Measurements from ENCODE around the gene OGFRL1.

OGFRL1 gene

DNA sequence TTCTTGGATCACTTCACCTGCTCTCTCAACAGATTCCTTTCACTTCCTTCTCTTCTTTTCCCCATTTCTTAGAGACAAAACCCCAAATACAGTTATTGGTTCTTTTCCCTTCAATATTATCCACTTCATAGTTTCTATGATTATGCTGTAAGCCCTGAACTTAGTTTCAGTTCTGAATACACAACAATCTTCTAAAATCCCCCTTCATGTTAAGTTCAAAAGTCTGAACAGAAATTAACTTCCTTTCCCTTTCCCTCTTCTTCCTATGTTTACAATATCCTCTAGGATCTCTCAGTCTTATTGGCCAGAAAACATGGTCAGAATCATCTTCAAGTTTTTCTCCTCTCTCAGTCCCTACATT lies 57.7 kb downstream of the OGFRL1 start:
- Histone ChIP-seq H2BK15ac (replicated peaks; ENCODE audit: low read depth) (no peak overlapping the region), H3K4me3 (ENCODE audit: low read length) (no peak overlapping the region), H3K18ac (ENCODE audit: low read length) (no peak overlapping the region), H3K4me1 (ENCODE audit: control insufficient read depth, low read depth, low read length) (no peaks in the 10 kb centered on the region), H3K79me1 (ENCODE audit: low read length) (no peaks in the 10 kb centered on the region), H3K4ac (ENCODE audit: low read depth, low read length) (no peak overlapping the region), H3K27me3 (ENCODE audit: insufficient read depth, low read length, poor library complexity) (no peaks in the 10 kb centered on the region), H3K56ac (ENCODE audit: low read length) (no peak overlapping the region), H3K27ac (ENCODE audit: low read depth, low read length) (no peak overlapping the region), H4K8ac (ENCODE audit: low read depth, low read length) (no peak overlapping the region), H3K36me3 (ENCODE audit: control insufficient read depth, insufficient read depth, low read length) (no peaks in the 10 kb centered on the region), H3K9ac (ENCODE audit: low read length) (no peak overlapping the region), H3K4me2 (ENCODE audit: low read length) (no peak overlapping the region), H2AK5ac (ENCODE audit: low read length) (no peak overlapping the region), H2BK5ac (ENCODE audit: low read length) (no peak overlapping the region), H3K23ac (ENCODE audit: low read length) (no peak overlapping the region), H4K5ac (ENCODE audit: low read length) (no peak overlapping the region), H3K79me2 (ENCODE audit: control insufficient read depth, insufficient read depth, low read length) (no peaks in the 10 kb centered on the region), H2BK120ac (ENCODE audit: low read depth, low read length) (no peak overlapping the region)
- DNase-seq, result no peak

DNA sequence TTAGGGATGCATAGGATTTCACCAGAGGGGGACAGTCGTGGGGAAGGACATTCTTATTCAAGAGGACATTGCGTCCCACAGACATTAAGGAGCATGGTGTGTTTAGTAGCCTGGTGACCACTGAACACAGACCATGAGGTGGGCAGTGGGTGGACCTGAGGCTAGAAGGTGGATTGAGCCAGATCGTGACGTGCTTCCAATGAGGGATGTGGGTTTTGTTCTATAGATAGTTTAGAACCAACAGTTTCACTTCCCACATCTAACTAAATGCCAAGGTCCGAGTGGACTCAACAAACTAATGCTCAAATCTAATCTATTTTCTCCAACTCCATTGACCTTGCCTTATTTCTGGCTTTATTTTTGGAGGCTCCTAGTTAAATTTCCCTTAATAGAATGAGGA lies 58.5 kb downstream of the OGFRL1 start:
- Histone ChIP-seq H3K79me1 (ENCODE audit: low read length) (no peaks in the 10 kb centered on the region), H3K4me2 (ENCODE audit: low read length) (no peak overlapping the region), H3K36me3 (ENCODE audit: control insufficient read depth, insufficient read depth, low read length) (no peaks in the 10 kb centered on the region), H3K4me1 (ENCODE audit: control insufficient read depth, low read depth, low read length) (no peaks in the 10 kb centered on the region), H3K27me3 (ENCODE audit: insufficient read depth, low read length, poor library complexity) (no peaks in the 10 kb centered on the region), H3K27ac (ENCODE audit: low read depth, low read length) (no peak overlapping the region), H2AK5ac (ENCODE audit: low read length) (no peak overlapping the region), H3K79me2 (ENCODE audit: control insufficient read depth, insufficient read depth, low read length) (no peaks in the 10 kb centered on the region), H2BK5ac (ENCODE audit: low read length) (no peak overlapping the region), H3K23ac (ENCODE audit: low read length) (no peak overlapping the region), H4K8ac (ENCODE audit: low read depth, low read length) (no peak overlapping the region), H3K4me3 (ENCODE audit: low read length) (no peak overlapping the region), H3K18ac (ENCODE audit: low read length) (no peak overlapping the region), H2BK120ac (ENCODE audit: low read depth, low read length) (no peak overlapping the region), H3K56ac (ENCODE audit: low read length) (no peak overlapping the region), H3K9ac (ENCODE audit: low read length) (no peak overlapping the region), H3K4ac (ENCODE audit: low read depth, low read length) (no peak overlapping the region), H4K5ac (ENCODE audit: low read length) (no peak overlapping the region), H2BK15ac (replicated peaks; ENCODE audit: low read depth) (no peak overlapping the region)
- no CpG with 5 or more reads among the region's 5 CpGs for WGBS (ENCODE audit: extremely low coverage, insufficient coverage, low lambda C conversion rate)
- no peak for DNase-seq

GRCh38 chr6:71349395-71349794 lies 60.8 kb downstream of the OGFRL1 start:
- Histone ChIP-seq H3K4me2 (ENCODE audit: low read length) (no peak overlapping the region), H2BK15ac (replicated peaks; ENCODE audit: low read depth) (no peak overlapping the region), H2BK120ac (ENCODE audit: low read depth, low read length) (no peak overlapping the region), H3K18ac (ENCODE audit: low read length) (no peak overlapping the region), H3K4me1 (ENCODE audit: control insufficient read depth, low read depth, low read length) (no peaks in the 10 kb centered on the region), H2AK5ac (ENCODE audit: low read length) (no peak overlapping the region), H3K79me1 (ENCODE audit: low read length) (no peaks in the 10 kb centered on the region), H3K23ac (ENCODE audit: low read length) (no peak overlapping the region), H4K8ac (ENCODE audit: low read depth, low read length) (no peak overlapping the region), H3K27me3 (ENCODE audit: insufficient read depth, low read length, poor library complexity) (no peaks in the 10 kb centered on the region), H3K4me3 (ENCODE audit: low read length) (no peak overlapping the region), H4K5ac (ENCODE audit: low read length) (no peak overlapping the region), H3K4ac (ENCODE audit: low read depth, low read length) (no peak overlapping the region), H2BK5ac (ENCODE audit: low read length) (no peak overlapping the region), H3K9ac (ENCODE audit: low read length) (no peak overlapping the region), H3K79me2 (ENCODE audit: control insufficient read depth, insufficient read depth, low read length) (no peaks in the 10 kb centered on the region), H3K27ac (ENCODE audit: low read depth, low read length) (no peak overlapping the region), H3K56ac (ENCODE audit: low read length) (no peak overlapping the region), H3K36me3 (ENCODE audit: control insufficient read depth, insufficient read depth, low read length) (no peaks in the 10 kb centered on the region)
- WGBS (ENCODE audit: extremely low coverage, insufficient coverage, low lambda C conversion rate), result no CpG with 5 or more reads among the region's 3 CpGs
- peak; percentile 36 for DNase-seq

GRCh38 chr6:71349976-71350615 lies 61.5 kb downstream of the OGFRL1 start:
- Histone ChIP-seq H3K4me3 (ENCODE audit: low read length) (no peak overlapping the region), H3K56ac (ENCODE audit: low read length) (no peak overlapping the region), H3K79me1 (ENCODE audit: low read length) (no peaks in the 10 kb centered on the region), H2BK15ac (replicated peaks; ENCODE audit: low read depth) (no peak overlapping the region), H3K18ac (ENCODE audit: low read length) (no peak overlapping the region), H3K27me3 (ENCODE audit: insufficient read depth, low read length, poor library complexity) (no peaks in the 10 kb centered on the region), H4K8ac (ENCODE audit: low read depth, low read length) (no peak overlapping the region), H3K23ac (ENCODE audit: low read length) (no peak overlapping the region), H4K5ac (ENCODE audit: low read length) (no peak overlapping the region), H3K4me1 (ENCODE audit: control insufficient read depth, low read depth, low read length) (no peaks in the 10 kb centered on the region), H3K27ac (ENCODE audit: low read depth, low read length) (no peak overlapping the region), H2AK5ac (ENCODE audit: low read length) (no peak overlapping the region), H2BK120ac (ENCODE audit: low read depth, low read length) (no peak overlapping the region), H2BK5ac (ENCODE audit: low read length) (no peak overlapping the region), H3K4ac (ENCODE audit: low read depth, low read length) (no peak overlapping the region), H3K79me2 (ENCODE audit: control insufficient read depth, insufficient read depth, low read length) (no peaks in the 10 kb centered on the region), H3K9ac (ENCODE audit: low read length) (no peak overlapping the region), H3K36me3 (ENCODE audit: control insufficient read depth, insufficient read depth, low read length) (no peaks in the 10 kb centered on the region), H3K4me2 (ENCODE audit: low read length) (no peak overlapping the region)
- no peak for DNase-seq
- WGBS (ENCODE audit: extremely low coverage, insufficient coverage, low lambda C conversion rate), result no CpG with 5 or more reads among the region's 5 CpGs

GRCh38 chr6:71351190-71351589 lies 62.6 kb downstream of the OGFRL1 start:
- no peak overlapping the region for H2BK15ac ChIP-seq (replicated peaks; ENCODE audit: low read depth)
- H2BK5ac ChIP-seq (ENCODE audit: low read length), result no peak overlapping the region
- H4K5ac ChIP-seq (ENCODE audit: low read length), result no peak overlapping the region
- no peak overlapping the region for H3K27ac ChIP-seq (ENCODE audit: low read depth, low read length)
- H3K4me1 ChIP-seq (ENCODE audit: control insufficient read depth, low read depth, low read length), result no peaks in the 10 kb centered on the region
- no peak overlapping the region for H2BK120ac ChIP-seq (ENCODE audit: low read depth, low read length)
- no peak overlapping the region for H3K4me2 ChIP-seq (ENCODE audit: low read length)
- no peak for DNase-seq
- no peaks in the 10 kb centered on the region for H3K36me3 ChIP-seq (ENCODE audit: control insufficient read depth, insufficient read depth, low read length)
- H3K4ac ChIP-seq (ENCODE audit: low read depth, low read length), result no peak overlapping the region
- no peak overlapping the region for H3K23ac ChIP-seq (ENCODE audit: low read length)
- no peaks in the 10 kb centered on the region for H3K79me1 ChIP-seq (ENCODE audit: low read length)
- no peak overlapping the region for H3K4me3 ChIP-seq (ENCODE audit: low read length)
- no peak overlapping the region for H3K9ac ChIP-seq (ENCODE audit: low read length)
- no peak overlapping the region for H3K18ac ChIP-seq (ENCODE audit: low read length)
- no peaks in the 10 kb centered on the region for H3K79me2 ChIP-seq (ENCODE audit: control insufficient read depth, insufficient read depth, low read length)
- no peak overlapping the region for H3K56ac ChIP-seq (ENCODE audit: low read length)
- H2AK5ac ChIP-seq (ENCODE audit: low read length), result no peak overlapping the region
- no peaks in the 10 kb centered on the region for H3K27me3 ChIP-seq (ENCODE audit: insufficient read depth, low read length, poor library complexity)
- H4K8ac ChIP-seq (ENCODE audit: low read depth, low read length), result no peak overlapping the region

Measured in mesendoderm (in vitro differentiated cells).